ENCODE data around the gene DOCK2. TPM values are rescaled to one million over a fixed set of nuclear protein-coding genes. Genes with fewer than 3 reads are reported as not detected.

DOCK2 gene
- total and polyA plus RNA-seq, 2 of the 8 experiments (the other 6 are each of a cell fraction or from before 2014, with no cell fraction given), result 3.9 to 5.7 TPM

DNA sequence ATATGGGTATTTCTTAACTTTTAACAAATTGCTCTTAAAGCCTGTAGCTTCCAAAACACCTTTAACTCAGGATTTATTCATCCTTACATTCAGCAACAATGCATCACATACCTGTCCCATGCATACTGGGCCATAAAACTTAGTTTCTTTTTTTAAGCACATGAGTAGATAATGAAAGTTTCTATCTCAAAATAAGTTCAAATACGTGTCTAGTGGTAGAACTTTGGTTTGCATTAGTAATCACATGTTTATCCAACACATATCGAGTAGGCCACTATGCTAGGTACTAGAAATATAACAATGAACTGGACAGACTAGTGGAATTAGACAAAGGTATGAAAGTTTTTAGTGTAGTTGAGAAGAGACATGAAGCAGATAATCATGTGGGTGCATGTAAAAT lies 99.6 kb downstream of the DOCK2 start:
- Histone ChIP-seq H3K4me3 (ENCODE audit: extremely low read depth in 1 of 4, insufficient read depth in 2 of 4, low read depth in 3 of 4, low read length in 4 of 4) (no peak overlapping the region), H3K9me3 (ENCODE audit: insufficient read depth in 2 of 2, low read depth in 1 of 2, low read length in 1 of 2) (no peaks in the 10 kb centered on the region), H3K27ac (ENCODE audit: low read depth, low read length) (no peak overlapping the region), H2BK15ac (ENCODE audit: low read length) (no peak overlapping the region), H3K18ac (ENCODE audit: extremely low read depth, low read length) (no peak overlapping the region), H3K4ac (replicated peaks; ENCODE audit: insufficient read length, low read depth, low read length) (no peak overlapping the region), H4K5ac (ENCODE audit: insufficient read length, low read depth, low read length) (no peak overlapping the region), H3K23me2 (ENCODE audit: low read depth, low read length) (no peaks in the 10 kb centered on the region), H3K4me1 (replicated peaks in 1 of 4; ENCODE audit: control insufficient read depth in 3 of 4, insufficient read depth in 4 of 4, low read length in 3 of 4) (no peaks in the 10 kb centered on the region), H2BK12ac (ENCODE audit: low read depth, low read length) (no peak overlapping the region), H3K79me1 (ENCODE audit: low read depth, low read length) (no peaks in the 10 kb centered on the region), H3K9ac (replicated peaks in 1 of 4; ENCODE audit: extremely low read depth in 1 of 4, low read depth in 3 of 4, low read length in 3 of 4) (no peak overlapping the region), H4K20me1 (replicated peaks in 1 of 2; ENCODE audit: control insufficient read depth in 1 of 2, insufficient read depth in 2 of 2, low read length in 2 of 2) (no peaks in the 10 kb centered on the region), H2AFZ (ENCODE audit: low read length) (no peak overlapping the region), H3K79me2 (ENCODE audit: control insufficient read depth in 1 of 2, insufficient read depth in 2 of 2, low read length in 2 of 2) (no peaks in the 10 kb centered on the region), H2BK120ac (replicated peaks; ENCODE audit: low read depth, low read length) (no peak overlapping the region), H4K8ac (ENCODE audit: extremely low read depth, insufficient read depth, low read length) (no peak overlapping the region), H3K4me2 (ENCODE audit: insufficient read depth in 1 of 2, low read depth in 2 of 2, low read length in 2 of 2) (no peak overlapping the region), H3K27me3 (replicated peaks in 1 of 4; ENCODE audit: control insufficient read depth in 3 of 4, extremely low read depth in 1 of 4, insufficient read depth in 3 of 4, low read length in 3 of 4) (no peaks in the 10 kb centered on the region), H3K56ac (replicated peaks; ENCODE audit: insufficient read length, low read depth, low read length) (no peak overlapping the region), H3K36me3 (ENCODE audit: control insufficient read depth in 2 of 4, insufficient read depth in 4 of 4, low read length in 3 of 4) (no peaks in the 10 kb centered on the region; a peak in 1 of 8 replicates), H2BK20ac (ENCODE audit: low read length) (no peak overlapping the region), H2BK5ac (ENCODE audit: low read depth, low read length) (no peak overlapping the region), H4K91ac (replicated peaks; ENCODE audit: insufficient read length, low read length) (no peak overlapping the region), H2AK5ac (ENCODE audit: low read depth, low read length) (no peak overlapping the region), H3K14ac (ENCODE audit: insufficient read length) (no peak overlapping the region), H3K23ac (ENCODE audit: insufficient read length) (no peak overlapping the region)
- TF ChIP-seq SIRT6 (IDR thresholded peaks at IDR 0.05; ENCODE audit: low read length) (no peak), BACH1 (IDR thresholded peaks at IDR 0.05; ENCODE audit: low read length) (no peak)
- FAIRE-seq (no peak), DNase-seq (ENCODE audit: low read depth in 1 of 2, low spot score in 2 of 2) (no peak)
- CTCF ChIA-PET (ENCODE audit: partially characterized antibody), result interaction anchor here (1.0 to 1.6 kb wide), 2 partner anchors 90 to 244 kb away, joined by 3 to 4 read pairs; no protein-coding TSS in a partner anchor
- POLR2A ChIA-PET (ENCODE audit: partially characterized antibody), result no interaction called here
- WGBS, 2 experiments (ENCODE audit: extremely low coverage in 1 of 2, insufficient coverage in 1 of 2, insufficient read length in 1 of 2, insufficient replicate concordance in 2 of 2, low coverage in 1 of 2, low lambda C conversion rate in 2 of 2, missing lambda C conversion rate in 1 of 2), result 92% methylated on average over 2 of the region's 2 CpGs; no CpG with 5 or more reads in 1 of the 2 experiments
